Measurements from ENCODE around the gene SLC35E1.
A peak's percentile ranks its signal among the peaks of the same experiment; 100 is the strongest.

SLC35E1 gene

GRCh38 chr19:16605553-16605994 is 33.4 kb upstream of the SLC35E1 start:
- Mint-ChIP-seq H3K4me3 (no peak overlapping the region), H3K36me3 (ENCODE audit: low read depth) (peaks cover 23% of the 10 kb centered on the region), H3K9me3 (no peaks in the 10 kb centered on the region), H3K27ac (peak overlapping the region; percentile 8), H3K4me1 (ENCODE audit: low read depth) (peaks cover 37% of the 10 kb centered on the region), H3K27me3 (no peaks in the 10 kb centered on the region)
- intact Hi-C loops (cut with micrococcal nuclease), result no loop called here

GRCh38 chr19:16605115-16605514 is 32.9 kb upstream of the SLC35E1 start:
- Mint-ChIP-seq H3K4me3 (no peak overlapping the region), H3K36me3 (ENCODE audit: low read depth) (peaks cover 23% of the 10 kb centered on the region), H3K27ac (peak overlapping the region; percentile 8), H3K27me3 (no peaks in the 10 kb centered on the region), H3K9me3 (no peaks in the 10 kb centered on the region), H3K4me1 (ENCODE audit: low read depth) (peaks cover 40% of the 10 kb centered on the region)
- intact Hi-C loops (cut with micrococcal nuclease), result no loop called here

GRCh38 chr19:16604615-16605014 is 32.4 kb upstream of the SLC35E1 start:
- Mint-ChIP-seq H3K4me1 (ENCODE audit: low read depth) (peaks cover 41% of the 10 kb centered on the region), H3K27ac (no peak overlapping the region), H3K27me3 (no peaks in the 10 kb centered on the region), H3K36me3 (ENCODE audit: low read depth) (peaks cover 23% of the 10 kb centered on the region), H3K9me3 (no peaks in the 10 kb centered on the region), H3K4me3 (no peak overlapping the region)
- intact Hi-C loops (cut with micrococcal nuclease), result no loop called here

GRCh38 chr19:16603090-16603489 is 30.9 kb upstream of the SLC35E1 start:
- no peak overlapping the region for H3K4me3 Mint-ChIP-seq
- H3K4me1 Mint-ChIP-seq (ENCODE audit: low read depth), result peaks cover 32% of the 10 kb centered on the region
- H3K9me3 Mint-ChIP-seq, result no peaks in the 10 kb centered on the region
- no peak overlapping the region for H3K27ac Mint-ChIP-seq
- H3K36me3 Mint-ChIP-seq (ENCODE audit: low read depth), result peaks cover 23% of the 10 kb centered on the region
- intact Hi-C loops (cut with micrococcal nuclease), result no loop called here
- H3K27me3 Mint-ChIP-seq, result no peaks in the 10 kb centered on the region

GRCh38 chr19:16601378-16602052 is 29.3 kb upstream of the SLC35E1 start:
- H3K36me3 Mint-ChIP-seq (ENCODE audit: low read depth), result peaks cover 23% of the 10 kb centered on the region
- no peak overlapping the region for H3K4me3 Mint-ChIP-seq
- intact Hi-C loops (cut with micrococcal nuclease), result no loop called here
- peaks cover 22% of the 10 kb centered on the region for H3K4me1 Mint-ChIP-seq (ENCODE audit: low read depth)
- H3K9me3 Mint-ChIP-seq, result no peaks in the 10 kb centered on the region
- peak overlapping the region; percentile 55 for H3K27ac Mint-ChIP-seq
- H3K27me3 Mint-ChIP-seq, result no peaks in the 10 kb centered on the region

GRCh38 chr19:16600824-16601223 is 28.6 kb upstream of the SLC35E1 start:
- Mint-ChIP-seq H3K4me1 (ENCODE audit: low read depth) (peaks cover 26% of the 10 kb centered on the region), H3K9me3 (no peaks in the 10 kb centered on the region), H3K27ac (no peak overlapping the region), H3K36me3 (ENCODE audit: low read depth) (peaks cover 20% of the 10 kb centered on the region), H3K27me3 (no peaks in the 10 kb centered on the region), H3K4me3 (no peak overlapping the region)
- intact Hi-C loops (cut with micrococcal nuclease), result no loop called here

GRCh38 chr19:16599655-16600346 is 27.6 kb upstream of the SLC35E1 start:
- peaks cover 12% of the 10 kb centered on the region for H3K36me3 Mint-ChIP-seq (ENCODE audit: low read depth)
- no peak overlapping the region for H3K27ac Mint-ChIP-seq
- no peaks in the 10 kb centered on the region for H3K9me3 Mint-ChIP-seq
- no peaks in the 10 kb centered on the region for H3K27me3 Mint-ChIP-seq
- H3K4me3 Mint-ChIP-seq, result no peak overlapping the region
- intact Hi-C loops (cut with micrococcal nuclease), result no loop called here
- peaks cover 28% of the 10 kb centered on the region for H3K4me1 Mint-ChIP-seq (ENCODE audit: low read depth)

- Mint-ChIP-seq H3K4me3 (no peak overlapping the region), H3K27ac (no peak overlapping the region), H3K36me3 (ENCODE audit: low read depth) (peaks cover 12% of the 10 kb centered on the region), H3K9me3 (no peaks in the 10 kb centered on the region), H3K27me3 (no peaks in the 10 kb centered on the region), H3K4me1 (ENCODE audit: low read depth) (peaks cover 38% of the 10 kb centered on the region)
- intact Hi-C loops (cut with micrococcal nuclease), result no loop called here
Observed at GRCh38 chr19:16598848-16599247, 26.6 kb upstream of the SLC35E1 start.

GRCh38 chr19:16596399-16596798 is 24.2 kb upstream of the SLC35E1 start:
- no peak overlapping the region for H3K27ac Mint-ChIP-seq
- no peak overlapping the region for H3K4me3 Mint-ChIP-seq
- H3K27me3 Mint-ChIP-seq, result no peaks in the 10 kb centered on the region
- H3K4me1 Mint-ChIP-seq (ENCODE audit: low read depth), result peaks cover 52% of the 10 kb centered on the region
- intact Hi-C loops (cut with micrococcal nuclease), result no loop called here
- no peaks in the 10 kb centered on the region for H3K9me3 Mint-ChIP-seq
- H3K36me3 Mint-ChIP-seq (ENCODE audit: low read depth), result peaks cover 11% of the 10 kb centered on the region

GRCh38 chr19:16595097-16595496 is 22.9 kb upstream of the SLC35E1 start:
- Mint-ChIP-seq H3K9me3 (no peaks in the 10 kb centered on the region), H3K36me3 (ENCODE audit: low read depth) (peaks cover 10% of the 10 kb centered on the region), H3K27ac (peak overlapping the region; percentile 58), H3K4me1 (ENCODE audit: low read depth) (peaks cover 50% of the 10 kb centered on the region), H3K27me3 (no peaks in the 10 kb centered on the region), H3K4me3 (no peak overlapping the region)
- intact Hi-C loops (cut with micrococcal nuclease), result no loop called here

GRCh38 chr19:16594681-16595091 is 22.5 kb upstream of the SLC35E1 start:
- Mint-ChIP-seq H3K27me3 (no peaks in the 10 kb centered on the region), H3K4me1 (ENCODE audit: low read depth) (peaks cover 53% of the 10 kb centered on the region), H3K4me3 (peak overlapping the region; percentile 11), H3K27ac (peak overlapping the region; percentile 58), H3K9me3 (no peaks in the 10 kb centered on the region), H3K36me3 (ENCODE audit: low read depth) (peaks cover 10% of the 10 kb centered on the region)
- intact Hi-C loops (cut with micrococcal nuclease), result no loop called here

- peaks cover 58% of the 10 kb centered on the region for H3K4me1 Mint-ChIP-seq (ENCODE audit: low read depth)
- peak overlapping the region; percentile 58 for H3K27ac Mint-ChIP-seq
Observed at GRCh38 chr19:16594131-16594586, 21.9 kb upstream of the SLC35E1 start.

GRCh38 chr19:16593181-16593580 is 21.0 kb upstream of the SLC35E1 start:
- no peaks in the 10 kb centered on the region for H3K27me3 Mint-ChIP-seq
- peaks cover 10% of the 10 kb centered on the region for H3K36me3 Mint-ChIP-seq (ENCODE audit: low read depth)
- peaks cover 68% of the 10 kb centered on the region for H3K4me1 Mint-ChIP-seq (ENCODE audit: low read depth)
- intact Hi-C loops (cut with micrococcal nuclease), result no loop called here
- no peaks in the 10 kb centered on the region for H3K9me3 Mint-ChIP-seq
- peak overlapping the region; percentile 58 for H3K27ac Mint-ChIP-seq
- H3K4me3 Mint-ChIP-seq, result no peak overlapping the region

More at GRCh38 chr19:16594131-16594586, 21.9 kb upstream of the SLC35E1 start:
- H3K27me3 Mint-ChIP-seq, result no peaks in the 10 kb centered on the region
- H3K9me3 Mint-ChIP-seq, result no peaks in the 10 kb centered on the region
- intact Hi-C loops (cut with micrococcal nuclease), result no loop called here
- peaks cover 10% of the 10 kb centered on the region for H3K36me3 Mint-ChIP-seq (ENCODE audit: low read depth)
- no peak overlapping the region for H3K4me3 Mint-ChIP-seq

- intact Hi-C loops (cut with micrococcal nuclease), result no loop called here
- H3K4me3 Mint-ChIP-seq, result no peak overlapping the region
- peaks cover 80% of the 10 kb centered on the region for H3K4me1 Mint-ChIP-seq (ENCODE audit: low read depth)
- peaks cover 10% of the 10 kb centered on the region for H3K36me3 Mint-ChIP-seq (ENCODE audit: low read depth)
- H3K27me3 Mint-ChIP-seq, result no peaks in the 10 kb centered on the region
- H3K9me3 Mint-ChIP-seq, result no peaks in the 10 kb centered on the region
- no peak overlapping the region for H3K27ac Mint-ChIP-seq
Observed at GRCh38 chr19:16591803-16592556, 19.8 kb upstream of the SLC35E1 start.

Measured in dendritic cell treated with granulocyte-macrophage colony-stimulating factor and Interleukin-4, amounts not matched to agents 40 ng/mL and 50 ng/mL, for 4 days (primary cell).